Stromal cell of bone marrow (primary cell): Measurements from ENCODE around the gene NFS1.
"Not testable (repeated sequence)": the region's sequence is repeated elsewhere in the genome, so short reads cannot be mapped to it uniquely, and the experiment has no call there.

Experiments used
- DNase-seq: peaks from one replicate; pipeline ENCODE4 v3.0.0-alpha.2; 2012; ENCODE audit warnings: low read depth

The NFS1 gene

DNA sequence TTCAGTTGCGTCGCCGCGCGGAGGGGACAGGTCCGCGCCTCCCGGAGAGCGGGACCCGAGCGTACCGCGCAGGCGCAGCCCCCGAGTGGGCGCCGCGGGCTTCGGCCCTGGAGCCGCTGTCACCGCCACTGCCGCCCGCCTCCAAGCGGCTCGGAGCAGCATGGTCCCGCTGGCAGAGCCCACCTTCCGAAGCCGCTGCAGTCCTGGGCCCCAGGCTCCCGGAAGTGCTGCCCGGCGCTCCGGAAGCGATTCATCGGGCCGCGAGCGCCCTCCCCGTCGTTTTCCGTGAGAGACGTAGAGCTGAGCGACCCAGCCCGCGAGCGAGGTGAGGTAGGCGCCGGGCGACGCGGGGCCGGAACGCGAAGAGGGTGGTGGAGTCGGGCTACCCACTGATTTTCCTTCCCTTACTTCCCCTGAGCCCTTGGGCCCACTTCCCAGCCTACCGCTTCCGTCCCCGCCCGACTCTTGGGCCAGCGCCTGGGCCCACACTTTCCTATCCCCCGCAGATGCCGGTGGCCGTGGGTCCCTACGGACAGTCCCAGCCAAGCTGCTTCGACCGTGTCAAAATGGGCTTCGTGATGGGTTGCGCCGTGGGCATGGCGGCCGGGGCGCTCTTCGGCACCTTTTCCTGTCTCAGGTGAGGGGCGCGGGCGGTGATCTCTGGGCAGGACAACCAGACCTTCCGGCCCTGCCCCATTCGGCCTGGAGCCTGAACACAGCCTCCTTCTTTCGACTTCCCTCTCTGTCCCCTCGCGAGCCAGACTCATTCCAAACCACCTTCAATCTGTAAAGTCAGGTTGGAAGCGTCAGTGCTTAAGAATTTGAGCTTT, at the start of gene NFS1, which contains the start of gene ROMO1:
NFS1 (minus strand) TSS at position 226 of the 830 bp plus-strand sequence; CDS start at position 162, 64 bp downstream.
ROMO1 (plus strand) TSS at position 279 of the 830 bp plus-strand sequence; CDS start at position 507, 228 bp downstream.
- peak; percentile 67 for DNase-seq

DNA sequence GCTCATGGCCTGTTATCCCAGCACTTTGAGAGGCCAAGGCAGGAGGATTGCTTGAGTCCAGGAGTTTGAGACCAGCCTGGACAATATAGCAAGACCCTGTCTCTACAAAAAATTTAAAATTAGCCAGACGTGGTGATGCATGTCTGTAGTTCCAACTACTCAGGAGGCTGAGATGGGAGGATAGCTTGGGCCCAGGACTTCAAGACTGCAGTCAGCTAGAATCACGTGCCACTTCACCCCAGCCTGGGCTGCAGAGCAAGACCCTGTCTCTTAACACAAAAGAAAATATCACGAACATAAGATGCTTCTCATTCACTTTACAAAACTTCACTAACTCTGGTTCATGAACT, 45.3 kb upstream of the NFS1 start:
- not testable (repeated sequence) for DNase-seq

DNA sequence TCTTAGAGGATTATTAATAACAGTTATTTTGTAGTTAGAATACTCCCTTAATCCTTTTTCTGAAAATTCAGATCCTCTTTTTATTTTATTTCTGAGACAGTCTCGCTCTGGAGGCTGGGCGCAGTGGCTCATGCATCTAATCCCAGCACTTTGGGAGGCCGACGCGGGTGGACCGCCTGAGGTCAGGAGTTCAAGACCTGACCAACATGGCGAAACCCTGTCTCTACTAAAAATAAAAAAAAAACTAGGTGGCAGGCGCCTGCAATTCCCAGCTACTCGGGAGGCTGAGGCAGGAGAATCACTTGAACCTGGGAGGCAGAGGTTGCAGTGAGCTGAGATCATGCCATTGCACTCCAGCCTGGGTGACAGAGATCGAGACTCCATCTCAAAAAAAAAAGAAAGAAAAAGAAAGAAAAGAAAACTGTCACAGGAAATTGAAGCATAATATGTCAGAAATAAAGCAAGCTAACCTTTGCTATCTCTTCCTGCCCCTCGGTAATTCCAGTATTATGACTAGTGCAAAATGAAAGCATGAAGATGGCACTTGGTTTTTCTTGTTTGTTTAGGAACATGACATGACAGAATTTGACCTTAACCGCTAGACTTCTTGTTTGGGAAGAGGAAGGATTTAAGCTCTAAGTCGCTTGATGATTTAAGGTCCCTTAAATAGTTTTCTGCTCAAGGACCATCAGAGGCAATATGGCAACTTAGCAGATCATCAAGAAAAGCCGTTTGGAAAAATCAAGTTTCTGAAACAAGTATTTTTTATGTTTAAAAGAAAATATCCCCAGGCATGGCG, 44.7 kb upstream of the NFS1 start:
- DNase-seq = no peak

DNA sequence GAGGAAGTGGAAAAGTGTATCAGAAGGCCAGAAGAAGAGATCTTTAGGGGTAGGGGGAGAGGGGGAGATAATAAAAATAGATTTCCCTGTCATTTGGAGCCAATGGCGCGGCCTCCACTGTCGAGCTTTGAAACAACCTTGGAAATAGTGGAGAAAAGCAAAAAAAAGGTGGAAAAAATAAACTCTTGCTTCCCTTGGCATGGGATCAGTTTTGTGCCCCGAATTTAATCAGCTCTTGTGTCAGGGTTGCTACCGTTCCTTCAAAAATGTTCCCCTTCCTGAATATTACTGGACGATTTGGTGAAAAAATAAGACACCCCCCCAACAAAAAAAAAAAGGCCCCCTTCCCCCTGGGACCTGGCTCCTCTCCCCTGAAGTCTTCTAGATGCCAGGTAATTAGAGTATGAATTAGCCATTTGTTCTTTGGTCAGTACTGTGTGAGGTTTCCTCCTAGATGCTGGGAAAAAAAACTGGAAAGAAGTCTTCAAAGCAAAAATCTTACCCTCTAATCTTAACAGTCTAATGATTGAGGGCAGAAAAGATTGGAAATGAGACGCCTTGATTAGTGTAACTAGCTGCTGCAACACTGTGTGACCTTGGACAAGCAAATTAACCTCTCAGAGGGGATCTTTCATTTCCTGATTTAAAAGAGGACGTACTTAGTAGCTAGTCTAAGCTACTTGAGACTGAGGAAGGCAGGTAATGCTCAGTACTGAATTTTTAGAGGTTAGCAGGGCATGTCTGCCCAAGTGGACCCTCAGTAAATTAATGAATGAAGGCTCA, 43.8 kb upstream of the NFS1 start:
- DNase-seq = no peak

GRCh38 chr20:35741892-35742740, 43.0 kb upstream of the NFS1 start, which contains the start of gene RBM39:
RBM39 (minus strand) TSS chr20:35742260; CDS start chr20:35740874, 1,386 bp downstream.
- peak; percentile 100 for DNase-seq

- no peak for DNase-seq
Observed at GRCh38 chr20:35739294-35740163, 40.4 kb upstream of the NFS1 start.

- no peak for DNase-seq
Observed at GRCh38 chr20:35738410-35739179, 39.4 kb upstream of the NFS1 start.

DNA sequence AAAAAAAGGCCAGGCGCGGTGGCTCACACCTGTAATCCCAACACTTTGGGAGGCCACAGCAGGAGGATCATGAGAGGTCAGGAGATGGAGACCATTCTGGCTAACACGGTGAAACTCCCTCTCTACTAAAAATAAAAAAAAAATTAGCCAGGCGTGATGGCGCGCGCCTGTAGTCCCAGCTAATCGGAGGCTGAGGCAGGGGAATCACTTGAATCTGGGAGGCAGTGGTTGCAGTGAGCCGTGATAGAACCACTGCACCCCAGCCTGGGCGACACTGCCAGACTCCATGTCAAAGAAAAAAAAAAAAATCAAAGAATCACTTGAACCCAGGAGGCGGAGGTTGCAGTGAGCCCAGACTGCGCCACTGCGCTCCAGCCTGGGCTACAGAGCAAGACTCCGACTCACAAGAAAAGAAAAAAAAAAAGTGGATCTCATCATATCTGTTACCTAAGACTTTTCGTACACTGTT, 38.7 kb upstream of the NFS1 start:
- DNase-seq = no peak

GRCh38 chr20:35735826-35736470, 36.8 kb upstream of the NFS1 start:
- DNase-seq = no peak

DNA sequence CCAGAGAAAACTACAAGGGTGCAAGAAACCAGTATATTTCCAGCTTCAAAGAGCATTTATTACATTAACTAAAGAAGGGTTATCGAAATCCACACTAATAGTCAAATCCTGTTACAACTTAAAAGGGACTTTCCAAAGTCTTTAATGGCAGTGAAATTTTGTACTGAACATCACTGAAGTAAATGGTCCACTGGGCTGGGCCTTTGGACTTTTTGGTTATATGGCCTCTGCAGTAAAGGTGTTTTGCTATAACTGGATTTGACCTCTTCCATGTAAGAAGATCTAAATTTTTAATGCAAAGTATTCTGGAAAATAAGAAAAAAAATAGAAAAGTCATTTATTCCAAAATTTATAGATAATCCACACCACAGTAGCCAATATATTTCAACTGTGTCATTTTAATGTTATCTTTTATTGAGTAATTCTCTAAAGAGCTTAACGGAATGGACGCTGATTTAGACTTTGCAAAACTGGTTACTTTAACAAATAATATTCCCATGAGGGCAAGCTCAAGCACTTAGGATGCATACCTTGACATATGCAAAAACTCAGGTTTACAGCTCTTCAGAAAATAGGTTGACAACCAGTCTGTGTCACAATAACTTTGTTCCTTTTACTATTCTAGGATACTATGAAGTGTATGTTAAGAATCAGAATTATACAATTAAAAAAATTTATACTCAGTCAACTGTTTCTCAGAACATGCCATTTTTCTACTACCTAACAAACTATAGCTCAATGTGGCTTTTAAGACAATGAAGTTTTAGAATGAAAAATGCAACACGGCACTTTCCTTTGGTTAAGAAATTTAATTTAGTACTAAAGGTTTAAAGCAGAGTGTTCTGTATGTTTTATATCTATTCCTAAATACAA, 35.9 kb upstream of the NFS1 start:
- DNase-seq = no peak

- DNase-seq = no peak
Observed at GRCh38 chr20:35734374-35734773, 35.2 kb upstream of the NFS1 start.

GRCh38 chr20:35732644-35732982, 33.5 kb upstream of the NFS1 start:
- no peak for DNase-seq

DNA sequence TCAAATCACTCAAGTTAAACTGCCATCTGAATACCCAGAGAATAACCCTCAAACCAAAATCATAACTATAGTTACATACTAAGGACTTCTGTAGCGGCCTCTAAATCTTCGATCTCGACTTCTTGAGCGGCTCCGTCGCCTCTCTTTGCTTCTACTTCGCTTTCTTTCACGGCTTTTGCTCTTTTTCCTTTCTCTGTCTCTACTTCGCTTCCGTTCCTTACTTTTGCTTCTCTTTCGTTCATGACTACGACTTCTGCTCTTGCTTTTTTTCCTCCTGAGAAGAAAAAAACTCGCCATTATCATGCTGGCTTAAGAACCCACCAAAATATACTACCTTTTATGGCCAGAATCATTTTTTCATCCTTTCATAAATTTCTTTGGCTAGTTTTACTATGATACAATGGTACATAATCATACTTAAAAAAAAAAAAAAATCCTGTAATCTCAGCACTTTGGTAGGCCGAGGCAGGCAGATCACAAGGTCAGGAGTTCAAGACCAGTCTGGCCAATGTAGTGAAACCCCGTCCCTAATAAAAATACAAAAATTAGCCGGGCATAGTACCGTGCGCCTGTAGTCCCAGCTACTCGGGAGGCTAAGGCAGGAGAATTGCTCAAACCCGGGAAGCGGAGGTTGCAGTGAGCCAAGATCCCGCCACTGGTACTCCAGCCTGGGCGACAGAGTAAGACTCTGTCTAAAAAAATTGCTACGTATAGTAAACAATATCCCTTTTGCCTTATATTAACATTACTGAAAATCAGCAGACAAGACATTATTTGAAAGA, 32.9 kb upstream of the NFS1 start:
- DNase-seq = no peak

GRCh38 chr20:35731469-35731788, 32.3 kb upstream of the NFS1 start:
- DNase-seq = no peak

DNA sequence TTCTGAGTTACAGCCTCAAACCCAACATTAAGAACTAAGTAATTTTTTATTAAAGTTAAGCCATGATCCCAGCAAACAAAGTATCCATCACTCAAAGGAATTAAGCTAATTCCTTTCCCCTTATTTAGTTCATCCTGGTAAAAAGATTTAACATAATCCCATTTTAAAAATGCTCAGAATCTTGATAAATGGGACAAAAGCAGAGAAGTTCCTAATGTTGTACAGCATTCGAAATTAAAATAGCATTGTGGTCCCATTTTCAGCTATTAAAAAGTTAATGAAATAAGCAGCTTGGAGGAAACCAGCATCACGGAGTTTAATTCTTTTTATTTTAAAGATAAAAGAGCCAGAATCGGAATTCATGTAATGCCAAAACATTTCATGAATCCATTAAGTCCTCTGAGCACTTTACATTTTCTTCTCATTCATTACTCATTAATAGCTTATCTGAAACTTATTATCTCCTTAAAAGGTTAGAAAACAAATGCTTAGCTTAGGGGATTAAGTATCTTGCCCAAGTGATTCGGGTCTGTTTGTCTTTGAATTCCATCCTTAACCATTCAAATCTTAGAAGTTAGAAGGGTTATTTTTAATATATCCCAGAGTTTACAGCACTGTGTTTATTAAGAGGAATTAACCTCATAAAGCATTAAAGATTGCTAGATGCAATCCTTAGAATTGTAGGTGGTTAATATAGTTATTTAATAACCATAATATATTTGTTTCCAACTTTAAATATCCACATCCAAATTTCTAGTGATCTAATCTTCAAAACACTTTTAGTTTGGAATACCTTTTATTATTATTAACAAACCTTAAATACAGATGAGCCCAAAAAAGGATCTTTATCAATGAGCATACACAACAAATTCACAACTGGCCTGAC, 31.7 kb upstream of the NFS1 start:
- DNase-seq = no peak

DNA sequence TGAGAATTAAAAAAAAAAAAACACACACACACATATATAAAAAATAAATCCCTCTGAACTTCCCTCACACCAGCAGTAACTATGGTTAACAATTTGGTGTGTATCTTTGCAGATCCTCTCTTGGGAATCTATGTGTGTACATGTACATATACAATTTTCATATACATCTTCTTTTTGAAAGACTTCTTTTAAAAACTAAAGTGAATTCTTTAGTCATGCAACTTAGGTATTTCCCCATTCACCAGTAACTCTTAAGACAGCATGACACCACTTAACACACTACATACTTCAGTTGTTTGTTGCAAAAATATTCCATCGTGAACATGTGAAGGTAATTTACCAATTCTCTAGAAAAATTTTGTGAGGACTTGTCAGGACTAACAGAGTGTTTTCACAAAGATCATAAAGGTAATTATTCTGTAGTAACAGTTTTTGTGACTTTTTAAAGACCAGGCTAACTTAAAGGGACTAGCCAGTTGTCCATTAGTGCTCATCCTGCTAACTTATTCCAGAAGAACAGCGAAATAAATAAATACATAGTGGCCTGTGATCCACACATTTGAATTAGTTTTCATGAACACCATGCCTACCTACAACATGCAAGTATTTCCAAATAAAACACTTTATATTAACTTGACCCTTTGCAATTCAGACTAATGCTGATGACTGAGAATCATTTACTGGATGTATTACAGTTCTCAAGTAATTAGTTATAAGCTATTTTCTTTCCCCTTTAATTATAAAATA, 30.9 kb upstream of the NFS1 start:
- no peak for DNase-seq
